Hepatocyte (in vitro differentiated cells): ENCODE data around the gene NIPAL3. TPM values are rescaled to one million over a fixed set of nuclear protein-coding genes. Genes with fewer than 3 reads are reported as not detected.

Experiments
- DNase-seq: peaks from one replicate; pipeline ENCODE4 v3.0.0-alpha.2; 2016; ENCODE audit warnings: low spot score
- H2AFZ ChIP-seq: fragments of 200-600 bp; sonication (generic); 2 replicates; pipeline ENCODE4 v1.6.0; 2016; ENCODE audit warnings: antibody characterized with exemption, mild to moderate bottlenecking
- H3K27ac ChIP-seq: fragments of 200-600 bp; sonication (generic); 2 replicates; pipeline ENCODE4 v1.5.1; 2016; ENCODE audit warnings: mild to moderate bottlenecking
- H3K27me3 ChIP-seq: fragments of 200-600 bp; sonication (generic); 2 replicates; pipeline ENCODE4 v1.6.1; 2016
- H3K36me3 ChIP-seq: fragments of 200-600 bp; sonication (generic); replicated peaks from 2 replicates; pipeline ENCODE4 v1.5.1; 2016; ENCODE audit warnings: low read depth; ENCODE audit not compliant: insufficient read depth
- H3K4me1 ChIP-seq: fragments of 200-600 bp; sonication (generic); 2 replicates; pipeline ENCODE4 v1.5.1; 2016; ENCODE audit warnings: mild to moderate bottlenecking, moderate library complexity; ENCODE audit not compliant: insufficient read depth
- H3K4me2 ChIP-seq: fragments of 200-600 bp; sonication (generic); 2 replicates; pipeline ENCODE4 v1.6.0; 2016
- H3K4me3 ChIP-seq: fragments of 200-600 bp; sonication (generic); 2 replicates; pipeline ENCODE4 v1.5.1; 2016; ENCODE audit warnings: mild to moderate bottlenecking
- H3K79me2 ChIP-seq: fragments of 200-600 bp; sonication (generic); 2 replicates; pipeline ENCODE4 v1.6.0; 2017; ENCODE audit warnings: mild to moderate bottlenecking
- H3K9me2 ChIP-seq: fragments of 200-600 bp; sonication (generic); replicated peaks from 2 replicates; pipeline ENCODE4 v1.6.0; 2017; ENCODE audit warnings: mild to moderate bottlenecking; ENCODE audit not compliant: insufficient read depth
- H3K9me3 ChIP-seq: fragments of 200-600 bp; sonication (generic); 2 replicates; pipeline ENCODE4 v1.5.1; 2016; ENCODE audit warnings: low read depth, mild to moderate bottlenecking
- H4K20me1 ChIP-seq: fragments of 200-600 bp; sonication (generic); 2 replicates; pipeline ENCODE4 v1.6.0; 2016; ENCODE audit warnings: mild to moderate bottlenecking; ENCODE audit not compliant: insufficient read depth, poor library complexity, severe bottlenecking
- CTCF ChIP-seq: fragments of 200-600 bp; sonication (generic); IDR thresholded peaks from 2 replicates; pipeline ENCODE4 v1.5.1; 2016; ENCODE audit warnings: antibody characterized with exemption, mild to moderate bottlenecking; ENCODE audit not compliant: poor library complexity
- EZH2 ChIP-seq: fragments of 200-600 bp; sonication (generic); IDR thresholded peaks from 2 replicates; pipeline ENCODE4 v1.6.1; 2016; ENCODE audit warnings: antibody characterized with exemption, mild to moderate bottlenecking, borderline replicate concordance
- EZH2phosphoT487 ChIP-seq: fragments of 200-600 bp; sonication (generic); IDR thresholded peaks from one replicate; pipeline ENCODE4 v1.6.1; 2018; ENCODE audit warnings: antibody characterized with exemption, mild to moderate bottlenecking, low read depth, moderate library complexity; ENCODE audit not compliant: unreplicated experiment, severe bottlenecking
- WGBS: methylation state at CpG from one replicate; pipeline ENCODE4 v1.1.6; 2016; ENCODE audit warnings: low lambda C conversion rate; ENCODE audit errors: missing lambda C conversion rate; 5-methylcytosine and 5-hydroxymethylcytosine counted together
- polyA plus RNA-seq: library from polyadenylated mRNA; unstranded; fragments of >200 nt; fragmentation: Nextera tagmentation; extraction: Ambion mirVana; gene quantifications from 2 replicates; pipeline ENCODE4 v1.2.1, GENCODE V29; 2016
- total RNA-seq: library from RNA; depleted of rRNA; stranded (reverse); fragments of >200 nt; gene quantifications from 2 replicates; pipeline ENCODE4 v1.2.3, GENCODE V29; 2014

NIPAL3 gene
- total and polyA plus RNA-seq, 2 experiments from 2014 or later, result 26.6 to 27.3 TPM

GRCh38 chr1:24411963-24412362 is 3.6 kb upstream of the NIPAL3 start:
- no peak overlapping the region for H3K27ac ChIP-seq
- H3K9me3 ChIP-seq, result no peaks in the 10 kb centered on the region
- H3K27me3 ChIP-seq, result no peaks in the 10 kb centered on the region
- no peaks in the 10 kb centered on the region for H4K20me1 ChIP-seq
- WGBS, result 89% methylated on average over 6 of the region's 6 CpGs
- no peaks in the 10 kb centered on the region for H3K9me2 ChIP-seq
- TF ChIP-seq EZH2 (no peak), CTCF (no peak), EZH2phosphoT487 (no peak)
- no peak overlapping the region for H2AFZ ChIP-seq
- no peak for DNase-seq
- no peaks in the 10 kb centered on the region for H3K36me3 ChIP-seq
- H3K4me1 ChIP-seq, result peaks cover 12% of the 10 kb centered on the region
- H3K4me3 ChIP-seq, result no peak overlapping the region
- H3K4me2 ChIP-seq, result no peak overlapping the region
- no peaks in the 10 kb centered on the region for H3K79me2 ChIP-seq

- no peaks in the 10 kb centered on the region for H3K36me3 ChIP-seq
- 83% methylated on average over 1 of the region's 1 CpG for WGBS
- no peaks in the 10 kb centered on the region for H3K9me2 ChIP-seq
- H3K4me2 ChIP-seq, result peak overlapping the region; percentile 77
- H3K9me3 ChIP-seq, result no peaks in the 10 kb centered on the region
- no peaks in the 10 kb centered on the region for H3K79me2 ChIP-seq
- no peaks in the 10 kb centered on the region for H3K27me3 ChIP-seq
- no peak overlapping the region for H3K4me3 ChIP-seq
- DNase-seq, result no peak
- H3K4me1 ChIP-seq, result peaks cover 17% of the 10 kb centered on the region
- no peaks in the 10 kb centered on the region for H4K20me1 ChIP-seq
- TF ChIP-seq EZH2phosphoT487, result no peak
- no peak for TF ChIP-seq EZH2
- no peak for TF ChIP-seq CTCF
- no peak overlapping the region for H3K27ac ChIP-seq
- H2AFZ ChIP-seq, result no peak overlapping the region
Observed at GRCh38 chr1:24412408-24412807, 3.2 kb upstream of the NIPAL3 start.

DNA sequence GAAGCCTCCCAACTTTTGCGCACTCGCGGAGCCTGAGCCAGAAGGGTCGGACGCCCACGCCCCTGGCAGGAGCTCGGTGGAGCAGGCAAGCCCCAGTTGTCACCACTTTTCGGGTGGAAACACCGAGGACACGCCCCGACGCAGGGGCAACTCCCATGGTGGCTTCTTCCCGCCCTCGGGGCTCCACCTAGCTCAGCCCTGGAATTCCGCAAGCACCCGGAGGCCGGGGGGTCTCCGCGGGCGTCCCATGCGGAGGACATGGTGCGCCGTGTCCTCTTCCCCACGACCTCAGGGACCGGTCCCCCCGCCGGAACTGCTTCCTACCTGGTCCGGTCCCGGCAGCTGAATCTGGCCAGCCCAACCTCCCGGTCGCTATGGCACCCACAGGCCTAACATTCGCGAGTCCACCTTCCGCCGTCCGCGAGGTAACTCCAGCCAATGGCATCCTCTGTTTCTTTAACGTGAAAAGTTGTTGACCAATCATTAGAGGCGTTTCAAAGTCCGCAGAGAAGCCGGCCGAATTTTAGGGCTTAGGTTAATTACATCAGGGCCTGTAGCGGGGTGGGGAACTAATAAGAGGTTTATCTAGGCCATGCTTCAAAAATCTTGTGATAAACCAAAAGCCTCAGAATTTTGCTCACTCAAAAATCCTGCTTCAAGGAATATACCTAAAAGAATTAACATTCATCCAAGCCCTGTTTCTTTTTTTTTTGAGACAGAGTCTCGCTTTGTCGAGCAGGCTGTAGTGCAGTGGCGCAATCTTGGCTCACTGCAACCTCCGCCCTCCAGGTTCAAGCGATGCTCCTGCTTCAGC is 2.0 kb upstream of the NIPAL3 start, which contains the start of gene STPG1:
STPG1 (minus strand) TSS at position 433 of the 814 bp plus-strand sequence. CDS start 12,394 bp downstream, outside the sequence.
- Histone ChIP-seq H4K20me1 (no peaks in the 10 kb centered on the region), H3K79me2 (peaks cover 6% of the 10 kb centered on the region), H3K4me2 (peak within 1 kb of the TSS; percentile 77), H3K27me3 (no peaks in the 10 kb centered on the region), H2AFZ (peak within 1 kb of the TSS; percentile 81), H3K9me2 (no peaks in the 10 kb centered on the region), H3K4me3 (peak within 1 kb of the TSS; percentile 55), H3K9me3 (no peaks in the 10 kb centered on the region), H3K27ac (peak within 1 kb of the TSS; percentile 24), H3K4me1 (peaks cover 22% of the 10 kb centered on the region), H3K36me3 (no peaks in the 10 kb centered on the region)
- DNase-seq, result peak; percentile 87
- TF ChIP-seq CTCF (no peak), EZH2 (no peak), EZH2phosphoT487 (no peak)
- WGBS, result 9% methylated on average over 48 of the region's 48 CpGs
